NCI-H146 treated with DMSO at 0.1 percent for 48 hours (cell line): Measurements from ENCODE around the gene CHMP6.
A peak's percentile ranks its signal among the peaks of the same experiment; 100 is the strongest.
"Not testable (repeated sequence)": the region's sequence is repeated elsewhere in the genome, so short reads cannot be mapped to it uniquely, and the experiment has no call there.

Experiments used
- DNase-seq: peaks from one replicate; lab custom pipeline; 2025; ENCODE audit not compliant: unreplicated experiment; lab: John Stamatoyannopoulos, UW

Gene CHMP6

DNA sequence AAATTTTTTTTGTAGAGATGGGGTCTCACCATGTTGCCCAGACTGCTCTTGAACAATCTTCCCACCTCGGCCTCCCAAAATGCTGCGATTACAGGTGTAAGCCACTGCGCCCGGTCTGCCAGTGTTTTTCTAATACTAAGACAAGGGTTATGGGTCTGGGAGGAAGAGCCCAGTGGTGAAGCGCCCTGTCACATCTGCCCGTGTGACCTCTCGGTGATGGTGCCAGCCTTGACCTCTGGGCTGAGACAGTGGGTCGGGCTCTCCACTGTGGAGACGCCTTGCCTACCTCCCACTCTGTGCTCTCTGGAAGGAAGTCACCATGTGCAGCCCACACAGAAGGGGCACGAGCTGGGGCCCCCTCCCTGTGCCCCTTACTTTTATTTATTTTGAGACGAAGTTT is 38.2 kb downstream of the CHMP6 start:
- DNase-seq: no peak

DNA sequence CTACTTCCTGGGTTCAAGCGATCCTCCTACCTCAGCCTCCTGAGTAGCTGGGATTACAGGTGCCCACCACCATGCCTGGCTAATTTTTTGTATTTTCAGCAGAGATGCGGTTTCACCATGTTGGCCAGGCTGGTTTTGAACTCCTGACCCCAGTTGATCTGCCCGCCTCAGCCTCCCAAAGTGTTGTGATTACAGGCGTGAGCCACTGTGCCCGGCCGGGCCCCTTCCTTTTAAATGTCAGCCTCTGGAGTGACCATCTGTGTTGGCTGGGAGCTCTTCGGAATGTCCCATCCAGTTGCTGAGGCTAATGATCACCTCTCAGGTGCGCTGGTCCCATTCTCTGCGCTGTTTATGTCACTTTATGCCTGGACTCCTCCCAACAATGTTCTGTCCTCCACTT is 38.7 kb downstream of the CHMP6 start:
- not testable (repeated sequence) for DNase-seq

DNA sequence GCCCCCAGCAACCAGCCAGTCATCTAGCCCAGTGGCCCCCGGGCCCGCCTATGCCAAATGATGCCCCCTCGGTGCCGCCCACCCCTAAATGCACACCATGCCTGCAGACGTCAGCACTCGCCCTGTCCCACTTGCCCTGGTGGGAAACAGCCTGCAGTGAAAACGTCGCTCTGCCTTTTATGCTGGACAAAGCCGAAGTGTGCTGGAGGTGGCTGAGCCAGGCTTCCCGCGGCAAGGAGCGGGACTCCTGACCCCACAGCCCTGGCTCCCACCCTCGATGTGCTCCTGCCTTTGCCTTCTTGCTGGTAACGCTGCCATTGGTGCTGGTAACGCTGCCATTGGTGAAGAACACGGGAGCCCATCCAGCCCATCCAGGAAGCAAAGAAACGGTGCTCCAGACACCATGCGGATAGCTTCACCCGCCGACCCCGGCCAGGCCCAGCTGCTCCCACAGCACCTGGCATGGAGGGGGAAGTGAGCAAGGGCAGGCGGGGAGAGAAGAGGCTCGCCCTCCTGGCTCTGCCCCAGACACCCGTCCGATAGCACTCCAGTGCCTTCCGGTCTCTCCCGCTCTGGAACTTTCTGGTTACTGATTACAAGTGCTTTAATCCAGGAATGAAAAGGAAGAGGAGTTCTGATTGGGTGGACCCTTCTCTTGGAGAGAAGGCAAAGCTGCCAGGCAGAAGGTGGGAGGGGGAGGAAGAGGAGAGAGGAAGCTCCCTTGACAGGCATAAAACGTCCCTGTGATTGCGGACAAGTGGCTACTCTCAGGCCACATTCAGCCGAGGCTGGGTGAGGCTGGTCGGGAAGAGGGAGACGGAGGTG is 39.3 kb downstream of the CHMP6 start:
- no peak for DNase-seq

DNA sequence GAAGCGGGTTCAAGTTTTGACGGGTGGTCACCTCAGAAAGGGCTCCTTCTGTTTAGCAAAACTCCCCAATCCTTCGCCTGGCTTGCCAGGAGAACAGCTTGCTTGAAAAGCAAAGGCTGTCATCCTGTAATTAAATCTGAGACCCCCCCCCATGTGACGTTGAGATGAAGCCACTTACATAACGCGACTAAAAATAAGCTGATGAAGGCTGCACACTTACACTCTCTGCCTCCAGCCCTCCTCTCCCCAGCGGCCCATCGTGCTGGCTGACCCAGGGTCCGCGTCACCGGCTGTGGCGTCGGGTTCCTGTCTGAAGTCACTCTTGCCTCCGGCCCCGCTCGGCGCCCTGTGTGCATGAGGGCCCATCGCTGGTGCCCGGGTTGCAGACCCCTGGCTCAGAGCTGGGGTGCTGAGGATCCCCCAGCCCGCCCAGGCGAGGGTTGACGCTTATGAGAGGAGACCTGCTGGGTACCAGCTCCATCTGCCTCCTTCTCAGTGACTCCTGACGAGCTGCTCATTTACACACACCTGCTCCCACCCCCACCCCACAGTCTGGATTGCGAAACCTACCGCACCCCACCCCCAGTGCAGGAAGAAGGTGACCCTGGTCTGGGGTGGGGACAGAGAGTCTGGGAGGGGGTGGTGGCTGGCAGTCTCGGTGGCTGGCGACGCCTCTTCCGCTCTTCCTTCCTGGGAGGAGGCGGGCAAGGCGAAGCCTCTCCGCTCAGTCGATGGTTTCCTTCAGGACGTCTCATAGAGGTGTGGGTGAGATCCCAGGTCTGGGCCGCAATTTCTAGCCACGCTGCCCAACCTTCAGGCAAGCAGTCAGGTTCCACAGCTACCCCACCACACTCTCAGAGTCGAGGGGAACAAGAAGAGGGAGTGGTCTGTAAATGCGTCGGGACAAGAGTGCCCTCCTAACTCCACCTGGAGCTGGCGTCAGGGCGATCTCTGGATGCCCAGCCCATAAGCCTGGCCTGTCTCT is 40.2 kb downstream of the CHMP6 start:
- DNase-seq: no peak

DNA sequence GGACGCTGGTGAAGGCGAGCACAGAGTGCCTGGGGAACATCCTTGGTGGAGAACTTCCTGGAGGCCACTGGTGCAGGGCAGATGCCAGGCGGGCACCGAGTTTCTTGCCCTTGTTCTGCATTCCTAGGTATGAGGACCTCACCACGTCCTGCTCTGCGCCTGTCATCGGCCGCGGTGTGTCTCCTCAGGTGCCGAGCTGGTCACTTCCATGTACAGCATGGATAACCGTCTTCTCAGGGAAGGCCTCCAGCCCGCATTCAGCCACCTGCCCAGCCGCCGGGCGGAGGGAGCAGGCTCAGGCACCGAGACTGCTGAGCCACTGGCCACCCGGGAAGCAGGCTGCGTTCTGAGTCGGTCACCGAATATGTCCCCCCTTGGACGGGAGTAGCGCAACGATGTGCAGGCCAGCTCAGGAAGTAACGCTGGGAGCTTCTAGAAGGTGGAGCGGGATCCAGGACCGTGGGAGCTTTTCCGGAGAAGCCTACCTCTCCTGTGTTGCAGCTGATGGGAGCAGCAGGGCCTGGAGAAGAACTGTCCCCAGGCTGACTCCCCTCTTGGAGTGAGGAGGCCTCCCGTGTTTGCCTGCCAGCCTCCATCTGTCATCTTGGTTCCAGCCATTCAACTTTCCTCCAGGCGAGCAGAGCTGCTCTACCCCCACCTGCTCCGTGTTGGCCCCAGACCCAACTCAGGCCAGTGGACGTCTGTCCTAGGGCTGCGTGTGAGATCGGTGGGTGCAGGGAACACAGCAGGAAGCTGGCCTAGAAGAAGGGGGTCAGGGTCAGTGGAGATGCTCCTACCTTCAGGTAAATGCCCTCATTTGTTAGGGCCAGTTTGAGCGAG is 41.2 kb downstream of the CHMP6 start:
- DNase-seq: no peak

DNA sequence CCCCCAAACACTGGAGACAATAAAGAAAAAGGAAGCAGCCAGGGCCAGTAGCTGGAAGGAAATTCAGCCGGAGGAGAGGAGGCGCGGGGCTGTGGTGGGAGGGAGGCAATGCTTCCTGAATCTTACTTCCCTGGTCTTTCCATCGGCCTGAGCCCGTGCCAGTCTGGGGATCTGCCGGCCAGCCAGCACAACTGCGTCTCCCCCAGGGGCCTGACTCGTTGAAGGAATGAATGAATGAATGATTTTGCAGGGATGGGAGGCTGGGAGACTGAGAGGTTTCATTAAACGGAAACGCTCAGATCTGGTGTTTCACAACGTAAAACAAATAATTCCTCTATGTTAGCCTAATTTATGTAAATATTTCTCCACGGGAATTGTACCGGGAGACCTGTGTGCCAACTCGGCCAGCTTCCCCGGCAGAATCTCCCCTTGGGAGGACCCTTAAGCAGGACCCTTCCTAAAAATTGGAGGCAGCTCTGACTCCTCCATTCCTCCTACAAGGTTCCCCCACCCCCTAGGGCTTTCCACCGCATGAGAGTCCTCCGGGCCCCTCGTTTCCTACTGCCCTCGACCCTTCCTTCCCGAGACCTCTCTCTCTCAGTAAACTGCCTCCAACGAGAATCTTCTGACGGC is 42.0 kb downstream of the CHMP6 start:
- no peak for DNase-seq

DNA sequence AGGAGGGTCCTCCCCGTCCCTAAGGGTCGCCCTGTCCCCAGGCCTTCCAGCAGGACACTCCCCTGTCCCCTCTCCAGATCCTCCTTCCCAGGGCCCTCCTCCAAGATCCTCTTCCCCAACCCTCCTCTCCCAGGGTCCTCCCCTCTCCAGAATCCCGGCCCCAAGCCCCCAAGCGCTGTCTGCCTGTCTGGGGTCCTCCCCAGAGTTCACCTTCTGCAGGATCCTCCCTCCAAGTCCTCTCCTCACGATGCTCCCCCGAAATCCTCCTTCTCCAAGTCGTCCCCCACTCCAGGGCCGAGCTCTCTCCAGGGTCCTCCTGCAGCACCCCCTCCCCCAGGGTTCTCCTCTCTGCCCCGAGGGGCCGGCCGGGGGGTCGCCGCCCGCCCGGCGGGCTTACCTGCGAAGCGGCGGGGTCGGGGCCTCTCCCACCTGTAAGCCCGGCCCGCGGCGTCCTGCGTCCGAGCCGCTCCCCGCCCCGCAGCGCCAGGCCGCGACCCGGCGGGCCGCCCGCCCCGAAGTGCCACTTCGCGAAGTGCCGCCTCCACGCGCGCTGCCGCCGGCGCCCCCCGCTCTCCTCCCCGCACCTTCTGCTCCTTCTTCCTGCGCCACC is 42.6 kb downstream of the CHMP6 start:
- DNase-seq: no peak

DNA sequence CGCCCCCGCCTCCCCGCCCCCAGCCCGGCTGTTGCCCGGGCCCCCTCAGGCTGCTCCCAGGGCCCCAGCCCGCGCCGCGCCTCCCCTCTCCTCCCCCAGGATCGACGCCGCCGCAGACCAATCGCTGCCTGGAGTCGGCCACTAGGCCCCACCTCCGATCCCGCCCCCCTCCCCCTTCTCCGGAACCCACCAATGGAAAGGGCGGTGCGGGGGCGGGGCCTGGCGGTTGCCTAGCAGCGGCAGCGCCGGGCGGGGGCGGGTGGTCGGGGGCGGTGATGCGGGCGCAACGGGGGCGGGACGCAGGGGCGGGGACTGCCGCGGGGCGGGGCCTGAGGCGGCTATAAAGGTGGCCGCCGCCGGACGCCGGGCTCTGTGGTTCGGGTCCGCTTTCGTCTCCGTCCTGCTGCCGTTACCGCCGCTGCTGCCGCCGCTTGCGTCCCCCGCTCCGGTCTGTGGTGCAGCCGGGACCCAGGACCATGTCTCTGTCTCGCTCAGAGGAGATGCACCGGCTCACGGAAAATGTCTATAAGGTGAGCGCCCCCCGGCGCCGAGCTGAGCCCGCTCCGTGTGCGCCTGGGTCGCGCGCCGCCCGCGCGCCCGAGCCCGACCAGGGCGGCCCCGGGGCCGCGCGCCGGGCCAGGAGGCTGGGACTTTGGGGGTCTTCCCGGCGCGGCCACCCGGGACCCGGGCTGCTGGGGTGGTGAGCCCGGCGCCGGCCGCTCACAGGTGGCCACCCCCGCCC is 43.3 kb downstream of the CHMP6 start, which contains the start of gene BAIAP2:
Gene BAIAP2, plus strand, starts transcription at position 373 of the 742 bp plus-strand sequence. Its CDS starts 104 bp downstream, at position 477.
- peak; percentile 74 for DNase-seq

DNA sequence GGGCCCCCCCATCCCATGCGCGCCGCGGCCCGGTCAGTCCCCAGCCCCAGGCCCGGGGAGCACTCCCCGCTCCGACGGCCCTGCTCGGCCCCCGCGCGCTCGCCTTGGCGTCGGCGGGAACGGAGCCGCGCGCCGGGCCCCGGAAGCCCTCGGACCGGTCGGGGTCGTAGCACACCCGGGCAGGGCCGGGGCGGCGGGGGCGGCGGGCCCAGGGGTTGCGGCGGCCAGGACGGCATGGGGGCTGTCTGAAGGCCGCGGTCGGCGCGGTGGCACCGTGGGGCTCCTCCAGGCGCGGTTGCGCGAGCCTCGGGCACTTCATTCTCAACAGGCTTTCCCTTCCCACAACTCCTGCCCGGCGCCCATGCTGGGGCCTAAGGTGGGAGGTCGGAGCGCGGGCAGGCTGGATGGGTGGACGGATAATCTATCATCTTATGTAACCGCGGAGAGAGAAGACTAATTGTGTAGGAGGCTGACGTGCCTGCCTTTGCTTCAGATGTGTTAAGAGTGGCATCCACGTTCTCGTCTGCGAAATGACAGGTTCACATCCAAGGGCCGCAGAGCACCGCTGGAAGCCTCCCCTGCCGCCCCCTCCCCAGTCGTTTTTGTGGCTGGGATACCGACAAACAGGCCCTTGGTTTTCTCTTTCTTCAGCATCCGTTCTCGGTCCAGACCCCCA is 44.0 kb downstream of the CHMP6 start:
- DNase-seq: no peak

DNA sequence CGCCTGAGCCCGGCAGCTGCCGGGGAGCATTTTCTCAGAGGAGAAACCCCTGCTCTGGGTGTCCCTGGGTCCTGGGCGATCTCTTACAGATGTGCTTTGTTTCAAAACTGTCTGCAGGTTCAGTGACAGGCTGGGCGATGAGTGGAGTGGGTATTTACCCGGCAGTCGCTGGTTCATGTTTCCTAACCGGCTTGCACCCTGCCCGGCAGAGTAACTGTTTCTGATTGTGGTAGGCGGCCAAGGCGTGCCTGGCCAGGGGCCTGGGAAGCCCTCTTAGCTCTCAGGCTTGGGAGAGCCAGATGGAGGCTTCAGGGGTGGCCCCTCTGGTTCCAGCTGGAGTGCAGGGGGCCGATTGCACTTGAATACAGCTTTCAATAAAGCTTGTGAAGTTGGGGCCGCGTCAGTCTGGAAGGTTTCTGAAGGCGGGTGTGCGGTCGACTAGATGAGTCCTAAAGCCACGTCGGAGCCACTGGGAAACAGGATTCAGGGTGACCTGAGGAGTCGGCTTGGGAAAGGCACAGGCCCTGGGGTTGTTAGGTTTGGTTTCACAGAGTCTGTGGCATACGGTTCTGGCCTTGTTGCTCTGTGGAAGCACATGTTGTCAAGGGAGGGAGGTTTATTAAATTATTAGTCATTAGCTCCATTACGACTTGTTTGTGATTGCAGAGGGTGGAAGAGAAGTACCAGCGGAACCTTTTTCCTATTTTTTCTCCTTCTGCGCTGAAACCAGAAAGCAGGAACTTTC is 44.7 kb downstream of the CHMP6 start:
- no peak for DNase-seq

DNA sequence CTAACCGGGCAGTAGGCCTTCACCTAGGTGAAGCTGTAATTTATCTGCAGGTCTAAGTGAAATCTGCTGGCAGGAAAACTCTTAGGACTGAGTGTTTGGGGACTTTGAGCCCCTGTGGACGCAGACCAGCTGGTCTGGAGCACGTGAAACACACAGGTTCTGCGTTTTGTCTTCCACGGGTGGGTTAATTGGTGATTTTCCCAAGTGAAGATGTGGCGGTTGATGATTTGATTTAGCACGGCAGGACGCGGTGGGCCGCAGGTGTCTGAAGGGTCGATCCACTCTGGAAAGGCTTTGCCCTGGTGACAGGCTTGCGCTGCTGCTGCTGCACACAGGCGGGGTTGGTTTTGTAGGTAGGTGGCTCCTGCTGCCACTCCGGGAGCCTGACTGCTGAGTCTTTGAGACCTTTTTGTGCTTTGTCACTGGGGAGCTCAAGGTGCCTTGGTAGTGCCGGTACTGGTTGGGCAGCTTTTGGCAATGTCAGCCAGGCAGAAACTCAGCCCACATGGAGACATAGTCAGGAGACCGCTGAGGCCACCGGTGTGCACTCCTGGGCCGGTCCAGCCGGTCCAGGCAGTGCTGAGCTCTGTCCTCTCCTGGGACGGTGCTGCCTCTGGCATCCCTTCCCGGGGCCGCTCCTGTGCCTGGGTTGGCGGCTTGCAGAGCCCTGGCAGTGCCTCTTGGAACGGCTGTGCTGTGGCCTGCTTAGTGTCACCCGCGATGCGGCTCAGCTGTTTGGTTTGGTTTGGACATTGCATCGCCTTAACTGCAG is 45.6 kb downstream of the CHMP6 start:
- no peak for DNase-seq

DNA sequence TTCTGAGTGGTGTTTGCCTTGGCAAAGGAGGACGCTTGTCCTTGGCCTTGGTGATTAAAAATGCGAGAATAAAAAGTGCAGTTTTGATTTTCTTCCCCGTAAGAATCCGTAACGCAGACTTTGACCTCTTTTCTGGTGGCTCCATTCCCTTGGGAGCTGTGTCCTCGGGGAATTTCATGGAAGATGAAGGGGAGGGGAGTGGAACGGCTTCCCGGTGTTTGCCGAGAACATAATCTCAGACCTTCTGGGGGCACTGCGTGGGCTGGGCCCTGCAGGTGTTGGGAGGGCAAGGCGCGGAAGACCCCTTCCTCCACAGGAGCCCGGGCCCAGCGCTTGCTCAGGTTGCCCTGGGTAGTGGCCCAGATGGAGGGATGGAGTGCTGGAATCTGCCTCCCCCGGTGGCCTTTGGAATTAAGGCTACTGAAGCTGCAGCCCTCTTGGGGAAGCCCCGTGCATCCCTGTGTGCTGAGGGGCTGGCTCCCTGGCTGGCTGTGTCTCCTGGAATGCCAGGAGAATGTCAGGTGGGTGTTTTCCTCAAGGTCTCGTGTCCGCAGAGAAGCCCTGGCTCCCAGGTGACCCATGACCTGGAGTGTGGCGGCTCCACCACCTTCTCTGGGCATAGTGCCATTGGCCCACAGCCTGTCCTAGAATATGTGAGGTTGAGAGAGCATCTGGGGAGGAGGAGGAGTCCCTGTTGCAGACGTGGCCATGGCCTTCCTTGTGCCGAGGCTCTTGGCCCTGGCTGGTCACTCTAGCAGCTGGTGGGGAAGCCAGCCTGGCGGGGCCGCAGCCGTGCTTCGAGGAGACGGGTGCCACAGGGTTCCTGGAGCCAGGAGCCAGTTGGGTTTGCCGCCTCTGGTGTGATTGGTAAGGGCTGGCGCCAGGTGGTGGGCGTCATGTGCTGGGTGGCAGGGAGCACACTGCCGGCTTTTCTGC is 46.4 kb downstream of the CHMP6 start:
- DNase-seq: no peak

DNA sequence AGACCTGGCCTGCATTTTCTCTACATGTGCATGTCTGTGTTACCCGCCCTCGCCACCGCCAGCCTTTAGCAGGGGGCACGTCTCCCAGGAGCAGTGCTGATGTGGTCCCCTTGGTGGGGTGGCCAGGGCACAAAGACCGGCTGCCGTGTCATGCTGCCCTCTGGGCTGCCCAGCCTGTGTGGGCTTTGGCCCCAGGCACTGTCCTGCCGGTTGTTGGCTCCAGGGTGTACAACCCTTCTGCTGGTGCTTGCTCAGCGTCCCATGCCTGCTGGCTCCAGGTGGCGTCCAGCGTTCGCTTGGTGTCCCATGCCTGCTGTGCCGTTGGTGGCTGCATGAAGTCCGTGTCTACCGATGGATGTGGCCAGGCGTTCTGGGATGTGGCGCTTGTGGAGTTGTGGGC is 47.5 kb downstream of the CHMP6 start:
- no peak for DNase-seq

DNA sequence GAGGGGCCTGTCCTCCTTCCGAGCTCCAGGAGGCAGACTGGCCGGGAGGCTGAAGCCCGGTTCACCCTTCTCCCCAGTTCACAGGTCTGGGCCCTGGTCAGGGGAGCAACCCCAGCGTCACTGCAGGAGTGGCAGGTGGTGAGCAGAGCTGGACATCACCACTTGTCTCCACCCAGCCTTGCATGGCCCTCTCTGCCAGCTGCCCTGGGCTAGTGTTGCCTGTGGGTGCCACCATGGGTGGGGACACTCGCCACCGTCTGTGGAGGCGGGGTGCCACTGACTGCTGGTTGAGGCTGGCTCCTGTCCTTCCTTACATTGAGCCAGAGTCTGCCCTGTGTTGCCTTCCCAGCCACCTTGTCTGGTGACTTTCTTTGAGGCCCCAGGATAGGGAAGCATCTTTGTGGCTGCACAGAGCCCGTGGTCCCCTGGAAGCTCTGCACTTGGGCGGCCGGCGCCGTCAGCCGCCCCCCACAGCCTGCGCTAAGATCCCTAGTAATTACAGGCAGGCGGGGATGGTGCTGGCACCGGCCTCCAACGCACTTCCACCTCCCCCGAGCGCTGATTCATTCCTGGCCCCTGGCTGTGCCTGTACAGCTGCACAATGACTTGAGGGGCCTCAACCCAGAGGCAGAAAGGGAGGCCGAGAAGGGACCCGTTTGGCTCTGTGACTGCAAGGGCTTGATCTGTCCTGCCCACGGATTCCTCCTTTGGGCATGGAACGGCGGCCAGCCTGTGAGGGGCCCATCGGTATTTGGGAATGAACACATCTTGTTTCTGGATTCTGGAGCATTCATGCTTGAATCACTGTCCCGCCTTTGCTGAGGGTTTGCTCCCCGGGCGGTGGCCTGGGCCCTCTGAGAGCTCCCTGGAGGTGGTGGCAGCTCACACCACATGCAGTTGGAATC is 48.5 kb downstream of the CHMP6 start:
- no peak for DNase-seq

DNA sequence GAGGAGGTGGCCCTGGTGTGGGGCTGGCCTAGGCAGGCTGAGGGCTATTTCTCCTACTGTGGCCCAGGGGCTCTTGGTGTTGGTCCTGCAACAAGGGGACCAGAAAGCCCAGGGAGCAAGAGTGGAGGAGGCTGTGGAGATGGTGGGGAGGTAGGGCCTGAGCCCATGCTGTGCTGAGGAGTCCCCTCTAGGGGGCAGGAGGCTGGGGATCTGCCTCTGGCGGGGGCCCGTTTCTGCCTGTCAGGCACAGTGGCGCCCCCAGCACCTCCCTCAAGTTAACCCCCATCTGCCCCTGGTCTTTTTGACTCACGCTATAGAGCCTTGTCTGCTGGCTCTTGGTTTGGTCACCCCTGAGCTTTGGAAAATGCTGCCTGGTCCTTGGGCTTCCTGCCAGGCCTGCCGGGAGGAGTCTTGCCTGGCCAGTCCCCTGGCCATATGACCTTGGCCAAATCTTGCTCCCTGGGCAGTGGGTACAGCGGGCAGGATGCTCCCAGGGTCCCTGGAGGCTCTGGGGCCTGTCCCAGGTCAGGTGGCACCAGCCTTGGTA is 49.2 kb downstream of the CHMP6 start:
- no peak for DNase-seq
